Posterior cingulate gyrus (tissue), 11 donors: ENCODE results near the gene ATF6.

Source experiments
- DNase-seq, 10 donors: peaks; one replicate each; pipeline versions ENCODE4 v3.0.0 to v3.0.0-alpha.2; 2020 to 2021; ENCODE audit warnings: mixed read lengths in 3 of 10
- intact Hi-C: fragments of 100-400 bp; cut with DNase I; formaldehyde crosslinking; loops from one replicate; pipeline ENCODE4 v1.15.1; 2023

ATF6 gene

GRCh38 chr1:161929137-161929536, 163.0 kb downstream of the ATF6 start:
- DNase-seq = no peak
- intact Hi-C loops = loop anchor here (10.0 kb wide), 1 partner anchor 56 kb away; no protein-coding TSS in a partner anchor

GRCh38 chr1:161930064-161930463, 163.9 kb downstream of the ATF6 start:
- DNase-seq = no peak
- intact Hi-C loops = no loop called here

GRCh38 chr1:161932668-161933067, 166.5 kb downstream of the ATF6 start:
- DNase-seq = no peak
- intact Hi-C loops = no loop called here

GRCh38 chr1:161933592-161934588, 167.8 kb downstream of the ATF6 start:
- intact Hi-C loops = no loop called here
- DNase-seq = no peak

GRCh38 chr1:161935264-161935663, 169.1 kb downstream of the ATF6 start:
- intact Hi-C loops = no loop called here
- no peak for DNase-seq

GRCh38 chr1:161936786-161937185, 170.7 kb downstream of the ATF6 start:
- DNase-seq = no peak
- intact Hi-C loops = no loop called here

GRCh38 chr1:161940866-161941591, 174.9 kb downstream of the ATF6 start:
- intact Hi-C loops = no loop called here
- no peak for DNase-seq

- no peak for DNase-seq
- intact Hi-C loops = no loop called here
Observed at GRCh38 chr1:161941726-161942436, 175.8 kb downstream of the ATF6 start.

GRCh38 chr1:161943737-161944136, 177.6 kb downstream of the ATF6 start:
- intact Hi-C loops = no loop called here
- no peak for DNase-seq

- intact Hi-C loops = no loop called here
- no peak for DNase-seq
Observed at GRCh38 chr1:161944381-161944780, 178.3 kb downstream of the ATF6 start.

GRCh38 chr1:161945306-161946060, 179.4 kb downstream of the ATF6 start:
- intact Hi-C loops = no loop called here
- DNase-seq = no peak

- DNase-seq = no peak
- intact Hi-C loops = no loop called here
Observed at GRCh38 chr1:161946071-161946987, 180.2 kb downstream of the ATF6 start.

- intact Hi-C loops = no loop called here
- no peak for DNase-seq
Observed at GRCh38 chr1:161948435-161948834, 182.3 kb downstream of the ATF6 start.

- DNase-seq = no peak
- intact Hi-C loops = no loop called here
Observed at GRCh38 chr1:161949548-161949947, 183.4 kb downstream of the ATF6 start.

GRCh38 chr1:161950377-161950776, 184.3 kb downstream of the ATF6 start:
- DNase-seq = no peak
- intact Hi-C loops = no loop called here

- intact Hi-C loops = no loop called here
- DNase-seq = no peak
Observed at GRCh38 chr1:161951646-161952045, 185.5 kb downstream of the ATF6 start.

GRCh38 chr1:161952607-161953172, 186.6 kb downstream of the ATF6 start:
- DNase-seq = no peak
- intact Hi-C loops = no loop called here

GRCh38 chr1:161953256-161953920, 187.3 kb downstream of the ATF6 start:
- intact Hi-C loops = no loop called here
- no peak for DNase-seq
